Measurements from ENCODE around the gene AUTS2. TPM values are rescaled to one million over a fixed set of nuclear protein-coding genes. Genes with fewer than 3 reads are reported as not detected.

Gene AUTS2
- polyA plus RNA-seq, 1 donor from 2014 or later: 97.3 TPM

GRCh38 chr7:69982197-69982596, 383.9 kb downstream of the AUTS2 start:
- no peak overlapping the region for H3K4me2 ChIP-seq (ENCODE audit: low read length)
- H3K27ac ChIP-seq (ENCODE audit: low read length): no peak overlapping the region
- H2AFZ ChIP-seq (ENCODE audit: low read depth, low read length): no peak overlapping the region

GRCh38 chr7:69989551-69989950, 391.3 kb downstream of the AUTS2 start:
- Histone ChIP-seq H3K36me3 (ENCODE audit: insufficient read depth, low read length) (no peaks in the 10 kb centered on the region), H3F3A (ENCODE audit: insufficient read depth, low read length, poor library complexity, severe bottlenecking) (no peaks in the 10 kb centered on the region), H4K20me1 (ENCODE audit: insufficient read depth) (no peaks in the 10 kb centered on the region), H3K27ac (ENCODE audit: low read length) (no peak overlapping the region), H2AFZ (ENCODE audit: low read depth, low read length) (no peak overlapping the region), H3K4me3 (ENCODE audit: low read length) (no peak overlapping the region), H3K79me2 (replicated peaks; ENCODE audit: insufficient read depth, low read length) (peaks cover 6% of the 10 kb centered on the region), H3K9me2 (ENCODE audit: insufficient read depth, low read length) (no peaks in the 10 kb centered on the region), H3K9me3 (ENCODE audit: low read length) (no peaks in the 10 kb centered on the region), H3K4me2 (ENCODE audit: low read length) (no peak overlapping the region), H3K27me3 (ENCODE audit: insufficient read depth, low read depth, low read length) (no peaks in the 10 kb centered on the region), H3K9ac (ENCODE audit: low read length) (no peak overlapping the region)
- TF ChIP-seq, protein P1, sequence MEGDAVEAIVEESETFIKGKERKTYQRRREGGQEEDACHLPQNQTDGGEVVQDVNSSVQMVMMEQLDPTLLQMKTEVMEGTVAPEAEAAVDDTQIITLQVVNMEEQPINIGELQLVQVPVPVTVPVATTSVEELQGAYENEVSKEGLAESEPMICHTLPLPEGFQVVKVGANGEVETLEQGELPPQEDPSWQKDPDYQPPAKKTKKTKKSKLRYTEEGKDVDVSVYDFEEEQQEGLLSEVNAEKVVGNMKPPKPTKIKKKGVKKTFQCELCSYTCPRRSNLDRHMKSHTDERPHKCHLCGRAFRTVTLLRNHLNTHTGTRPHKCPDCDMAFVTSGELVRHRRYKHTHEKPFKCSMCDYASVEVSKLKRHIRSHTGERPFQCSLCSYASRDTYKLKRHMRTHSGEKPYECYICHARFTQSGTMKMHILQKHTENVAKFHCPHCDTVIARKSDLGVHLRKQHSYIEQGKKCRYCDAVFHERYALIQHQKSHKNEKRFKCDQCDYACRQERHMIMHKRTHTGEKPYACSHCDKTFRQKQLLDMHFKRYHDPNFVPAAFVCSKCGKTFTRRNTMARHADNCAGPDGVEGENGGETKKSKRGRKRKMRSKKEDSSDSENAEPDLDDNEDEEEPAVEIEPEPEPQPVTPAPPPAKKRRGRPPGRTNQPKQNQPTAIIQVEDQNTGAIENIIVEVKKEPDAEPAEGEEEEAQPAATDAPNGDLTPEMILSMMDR (IDR thresholded peaks at IDR 0.05; ENCODE audit: poor library complexity, severe bottlenecking): no peak
- TF ChIP-seq RAD21 (conservative IDR thresholded peaks at IDR 0.05) (no peak), EZH2 (IDR thresholded peaks at IDR 0.05; ENCODE audit: borderline replicate concordance, insufficient read depth, low read length, poor library complexity, severe bottlenecking) (no peak), SMC3 (conservative IDR thresholded peaks at IDR 0.05; ENCODE audit: poor library complexity) (no peak), TAF1 (IDR thresholded peaks at IDR 0.05; ENCODE audit: low read depth) (no peak), MXI1 (conservative IDR thresholded peaks at IDR 0.05; ENCODE audit: poor library complexity, severe bottlenecking) (no peak), REST (IDR thresholded peaks at IDR 0.05; ENCODE audit: borderline replicate concordance) (no peak), EP300 (conservative IDR thresholded peaks at IDR 0.05; ENCODE audit: poor library complexity, severe bottlenecking) (no peak), POLR2AphosphoS5 (IDR thresholded peaks at IDR 0.05) (no peak)

More at GRCh38 chr7:69982197-69982596, 383.9 kb downstream of the AUTS2 start:
- no peaks in the 10 kb centered on the region for H3K36me3 ChIP-seq (ENCODE audit: insufficient read depth, low read length)
- H3F3A ChIP-seq (ENCODE audit: insufficient read depth, low read length, poor library complexity, severe bottlenecking): no peaks in the 10 kb centered on the region
- no peaks in the 10 kb centered on the region for H4K20me1 ChIP-seq (ENCODE audit: insufficient read depth)
- no peaks in the 10 kb centered on the region for H3K9me3 ChIP-seq (ENCODE audit: low read length)
- H3K9me2 ChIP-seq (ENCODE audit: insufficient read depth, low read length): no peaks in the 10 kb centered on the region
- H3K4me3 ChIP-seq (ENCODE audit: low read length): no peak overlapping the region
- peaks cover 17% of the 10 kb centered on the region for H3K79me2 ChIP-seq (replicated peaks; ENCODE audit: insufficient read depth, low read length)
- H3K27me3 ChIP-seq (ENCODE audit: insufficient read depth, low read depth, low read length): no peaks in the 10 kb centered on the region
- TF ChIP-seq RAD21 (conservative IDR thresholded peaks at IDR 0.05): no peak
- TF ChIP-seq, protein P1 (IDR thresholded peaks at IDR 0.05; ENCODE audit: poor library complexity, severe bottlenecking): no peak
- no peak for TF ChIP-seq MXI1 (conservative IDR thresholded peaks at IDR 0.05; ENCODE audit: poor library complexity, severe bottlenecking)
- no peak for TF ChIP-seq REST (IDR thresholded peaks at IDR 0.05; ENCODE audit: borderline replicate concordance)
- no peak for TF ChIP-seq SMC3 (conservative IDR thresholded peaks at IDR 0.05; ENCODE audit: poor library complexity)
- TF ChIP-seq EP300 (conservative IDR thresholded peaks at IDR 0.05; ENCODE audit: poor library complexity, severe bottlenecking): no peak
- no peak for TF ChIP-seq EZH2 (IDR thresholded peaks at IDR 0.05; ENCODE audit: borderline replicate concordance, insufficient read depth, low read length, poor library complexity, severe bottlenecking)
- no peak for TF ChIP-seq POLR2AphosphoS5 (IDR thresholded peaks at IDR 0.05)
- H3K9ac ChIP-seq (ENCODE audit: low read length): no peak overlapping the region
